ENCODE measurements around the gene MRPS6.

- TF ChIP-seq EZH2 (IDR thresholded peaks at IDR 0.05; ENCODE audit: low read length) (no peak), CTCF (optimal IDR thresholded peaks at IDR 0.05 in 1 of 3, IDR thresholded peaks at IDR 0.05 in 1 of 3, conservative IDR thresholded peaks at IDR 0.05 in 1 of 3; ENCODE audit: extremely low read depth in 1 of 3, insufficient read depth in 2 of 3, low read length in 3 of 3) (no peak)
These were observed 58.8 kb downstream of the MRPS6 start for GRCh38 chr21:34132202-34132601.

Measured in keratinocyte (primary cell).